HEK293T (cell line): ENCODE data around the gene PXDC1.

Source experiments
- ELF4 ChIP-seq: fragments of 450-650 bp; IDR thresholded peaks from 2 replicates; pipeline ENCODE4 v1.6.1; 2017; ENCODE audit warnings: antibody characterized with exemption
- FOXA1 ChIP-seq: fragments of 450-650 bp; IDR thresholded peaks from 2 replicates; pipeline ENCODE4 v1.6.1; 2016; ENCODE audit warnings: mild to moderate bottlenecking
- NFRKB ChIP-seq: fragments of 450-650 bp; IDR thresholded peaks from 2 replicates; pipeline ENCODE4 v1.6.1; 2016; ENCODE audit warnings: mild to moderate bottlenecking, moderate library complexity

DNA sequence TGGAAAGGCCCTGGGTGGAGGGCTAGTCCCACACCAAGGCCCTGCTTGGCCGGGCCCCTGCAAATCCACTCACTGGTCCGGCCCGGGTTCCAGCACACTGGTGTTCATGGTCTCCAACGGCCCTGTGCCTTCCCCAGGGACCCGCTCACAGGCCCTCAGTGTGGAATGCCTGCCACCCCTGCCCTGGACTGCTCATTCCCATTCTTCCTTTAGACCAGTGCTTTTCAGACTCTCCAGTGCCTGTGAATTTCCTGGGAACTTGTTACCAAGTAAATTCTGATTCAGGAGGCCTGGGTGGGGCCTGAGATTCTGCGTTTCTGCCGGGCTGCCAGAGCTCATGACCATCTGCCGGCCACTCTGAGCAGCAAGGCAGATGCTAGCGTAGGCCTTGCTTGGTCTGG lies 5.7 kb upstream of the PXDC1 start:
- no peak for TF ChIP-seq ELF4
- no peak for TF ChIP-seq FOXA1
- no peak for TF ChIP-seq NFRKB
